SK-N-SH (cell line): ENCODE results near the gene IL12RB1. TPM values are rescaled to one million over a fixed set of nuclear protein-coding genes. Genes with fewer than 3 reads are reported as not detected.

Experiments
- CTCF ChIA-PET: fragments of 300-600, 350-600 bp; formaldehyde crosslinking; extraction: SDS; loops from one replicate; lab custom pipeline; 2021; lab: Yijun Ruan, JAX
- POLR2A ChIA-PET: fragments of 350-600 bp; sonication (Branson Sonifier 250); formaldehyde crosslinking; extraction: SDS; loops from one replicate; lab custom pipeline; 2020; ENCODE audit warnings: antibody characterized with exemption, inconsistent platforms; lab: Yijun Ruan, JAX
- DNase-seq: peaks from one replicate; pipeline ENCODE4 v3.0.0; 2012
- H2AFZ ChIP-seq: fragments of 200-600 bp; sonication (generic); 2 replicates; pipeline ENCODE4 v1.8.1; 2016; ENCODE audit warnings: antibody characterized with exemption, mild to moderate bottlenecking, low read depth
- H3F3A ChIP-seq: fragments of 200-600 bp; sonication (generic); replicated peaks from 2 replicates; pipeline ENCODE3; 2016; ENCODE audit warnings: antibody characterized with exemption, mild to moderate bottlenecking; ENCODE audit not compliant: insufficient read depth
- H3K27ac ChIP-seq, 2 experiments: fragments of 200-500 bp in 1 of 2; fragments of 200-600 bp in 1 of 2; sonication (Bioruptor generic) in 1 of 2; sonication (generic), shearing (Covaris generic) in 1 of 2; 2 replicates each; pipeline versions ENCODE4 v1.5.1 to v1.6.1; 2014 to 2016; ENCODE audit warnings: low read depth in 2 of 2, inconsistent platforms in 1 of 2, low read length in 1 of 2, mild to moderate bottlenecking in 1 of 2, mixed read lengths in 1 of 2
- H3K27me3 ChIP-seq: fragments of 200-600 bp; sonication (generic), shearing (Covaris generic); 2 replicates; pipeline ENCODE4 v1.6.1; 2016; ENCODE audit warnings: mixed run types; ENCODE audit not compliant: insufficient read depth
- H3K36me3 ChIP-seq, 2 experiments: fragments of 200-500 bp in 1 of 2; fragments of 200-600 bp in 1 of 2; sonication (Bioruptor generic) in 1 of 2; sonication (generic) in 1 of 2; replicated peaks in 1 of 2; 2 replicates each; pipeline versions ENCODE3 to v1.5.1; 2014 to 2016; ENCODE audit warnings: low read length in 1 of 2, mild to moderate bottlenecking in 1 of 2; ENCODE audit not compliant: insufficient read depth in 2 of 2, control insufficient read depth in 1 of 2
- H3K4me1 ChIP-seq, 2 experiments: fragments of 200-500 bp in 1 of 2; fragments of 200-600 bp in 1 of 2; sonication (Bioruptor generic) in 1 of 2; sonication (generic), shearing (Covaris generic) in 1 of 2; 2 replicates each; pipeline versions ENCODE4 v1.5.1 to v1.6.1; 2014 to 2016; ENCODE audit warnings: low read depth in 1 of 2, low read length in 1 of 2, mixed run types in 1 of 2; ENCODE audit not compliant: insufficient read depth in 2 of 2, control insufficient read depth in 1 of 2
- H3K4me2 ChIP-seq: fragments of 200-600 bp; sonication (generic), shearing (Covaris generic); 2 replicates; pipeline ENCODE4 v1.6.1; 2017; ENCODE audit warnings: mixed run types
- H3K4me3 ChIP-seq, 2 experiments: fragments of 200-500 bp in 1 of 2; fragments of 200-600 bp in 1 of 2; sonication (Bioruptor generic) in 1 of 2; sonication (generic), shearing (Covaris generic) in 1 of 2; 2 replicates each; pipeline versions ENCODE4 v1.5.1 to v1.8.1; 2014 to 2016; ENCODE audit warnings: low read depth in 2 of 2, inconsistent platforms in 1 of 2, low read length in 1 of 2, mild to moderate bottlenecking in 1 of 2, mixed read lengths in 1 of 2, moderate library complexity in 1 of 2
- H3K79me2 ChIP-seq: fragments of 200-600 bp; sonication (generic); 2 replicates; pipeline ENCODE4 v1.8.1; 2017; ENCODE audit warnings: mild to moderate bottlenecking; ENCODE audit not compliant: insufficient read depth
- H3K9ac ChIP-seq: fragments of 200-600 bp; sonication (generic); 2 replicates; pipeline ENCODE4 v1.6.1; 2017; ENCODE audit warnings: mixed run types
- H3K9me2 ChIP-seq: fragments of 200-600 bp; sonication (generic); 2 replicates; pipeline ENCODE4 v1.6.1; 2017; ENCODE audit warnings: mixed run types
- H3K9me3 ChIP-seq: fragments of 200-600 bp; sonication (generic); 2 replicates; pipeline ENCODE4 v1.6.1; 2017; ENCODE audit warnings: mixed run types, mild to moderate bottlenecking, moderate library complexity
- H4K20me1 ChIP-seq: fragments of 200-600 bp; sonication (generic); 2 replicates; pipeline ENCODE4 v1.6.1; 2017; ENCODE audit warnings: mild to moderate bottlenecking, mixed run types; ENCODE audit not compliant: insufficient read depth
- ELF1 ChIP-seq: IDR thresholded peaks from 2 replicates; pipeline ENCODE4 v1.4.0; 2012
- EZH2phosphoT487 ChIP-seq: fragments of 200-600 bp; sonication (generic); IDR thresholded peaks from 2 replicates; pipeline ENCODE4 v1.6.1; 2017; ENCODE audit warnings: low read depth, mixed run types, mild to moderate bottlenecking, antibody characterized with exemption, moderate library complexity, borderline replicate concordance
- FOSL2 ChIP-seq: IDR thresholded peaks from 2 replicates; pipeline ENCODE4 v1.4.0; 2012; ENCODE audit warnings: low read depth, mild to moderate bottlenecking, moderate library complexity, borderline replicate concordance
- JUND ChIP-seq: IDR thresholded peaks from 2 replicates; pipeline ENCODE4 v1.4.0; 2012
- MEF2A ChIP-seq: IDR thresholded peaks from 2 replicates; pipeline ENCODE4 v1.4.0; 2012; ENCODE audit warnings: low read depth, borderline replicate concordance
- MXI1 ChIP-seq: IDR thresholded peaks from 2 replicates; pipeline ENCODE4 v1.6.1; 2012; ENCODE audit warnings: mild to moderate bottlenecking, low read depth, low read length, improper control_type of control experiment
- RXRA ChIP-seq: IDR thresholded peaks from 2 replicates; pipeline ENCODE4 v1.4.0; 2012; ENCODE audit warnings: low read depth, mild to moderate bottlenecking, borderline replicate concordance
- SIN3A ChIP-seq: IDR thresholded peaks from 2 replicates; pipeline ENCODE4 v1.6.1; 2012; ENCODE audit warnings: low read depth, mild to moderate bottlenecking, low read length, moderate library complexity, borderline replicate concordance
- TAF1 ChIP-seq: IDR thresholded peaks from 2 replicates; pipeline ENCODE4 v1.6.1; 2012; ENCODE audit warnings: low read depth, mild to moderate bottlenecking, low read length, moderate library complexity, borderline replicate concordance
- TCF12 ChIP-seq: IDR thresholded peaks from 2 replicates; pipeline ENCODE4 v1.4.0; 2012
- WGBS: methylation state at CpG from one replicate; pipeline ENCODE4 v1.1.6; 2017; ENCODE audit warnings: low lambda C conversion rate; 5-methylcytosine and 5-hydroxymethylcytosine counted together
- polyA plus RNA-seq, 3 experiments: library from polyadenylated mRNA; depleted of rRNA; stranded (reverse); fragments of >200 nt; gene quantifications; 2 replicates each; pipeline ENCODE4 v1.2.3, GENCODE V29; 2012
- TF ChIP-seq, protein P1 (sequence below): IDR thresholded peaks from 2 replicates; pipeline ENCODE4 v1.4.0; 2012; ENCODE audit warnings: low read depth, borderline replicate concordance

Gene IL12RB1
- polyA plus RNA-seq, 1 of the 3 experiments (the other 2 are of a cell fraction), result 0.02 TPM

DNA sequence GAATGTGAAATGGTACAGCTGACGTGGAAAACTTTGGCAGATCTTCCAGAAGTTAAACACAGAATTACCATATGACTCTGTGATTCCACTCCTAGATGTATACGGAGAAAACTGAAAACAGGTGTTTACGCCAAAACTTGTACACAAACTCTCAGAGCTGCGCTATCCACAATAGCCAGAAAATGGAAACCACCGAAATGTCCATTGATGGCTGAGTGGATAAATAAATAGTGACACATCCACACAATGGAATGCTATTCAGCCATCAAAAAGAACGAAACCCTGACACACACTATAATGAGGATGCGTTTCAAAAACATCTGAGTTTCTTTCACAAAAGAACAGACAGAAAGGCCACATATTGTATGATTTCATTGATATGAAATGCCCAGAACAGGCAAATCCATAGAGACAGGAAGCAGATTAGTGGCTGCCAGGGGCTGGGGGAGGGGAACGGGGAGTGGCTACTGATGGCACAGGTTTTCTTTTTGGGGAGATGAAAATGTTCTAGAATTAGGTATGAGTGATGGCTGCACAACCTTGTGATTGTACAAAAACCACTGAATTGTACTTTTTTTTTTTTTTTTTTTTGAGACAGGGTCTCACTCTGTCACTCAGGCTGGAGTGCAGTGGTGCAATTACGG, 33.0 kb downstream of the IL12RB1 start:
- Histone ChIP-seq H3K9ac (no peak overlapping the region), H2AFZ (no peak overlapping the region; the same call in 1 of the 2 replicates), H3F3A (peaks cover 7% of the 10 kb centered on the region), H3K79me2 (no peaks in the 10 kb centered on the region), H4K20me1 (no peaks in the 10 kb centered on the region), H3K36me3 (no peaks in the 10 kb centered on the region), H3K4me2 (no peak overlapping the region)
- 37% methylated on average over 9 of the region's 9 CpGs for WGBS
- POLR2A ChIA-PET, result no interaction called here
- TF ChIP-seq FOSL2 (0 out of 2 replicates have a peak, but pooled peaks have one; percentile 9), MEF2A (no peak), TCF12 (peak; percentile 12; the same call in 1 of the 2 replicates)
- TF ChIP-seq, protein P1, sequence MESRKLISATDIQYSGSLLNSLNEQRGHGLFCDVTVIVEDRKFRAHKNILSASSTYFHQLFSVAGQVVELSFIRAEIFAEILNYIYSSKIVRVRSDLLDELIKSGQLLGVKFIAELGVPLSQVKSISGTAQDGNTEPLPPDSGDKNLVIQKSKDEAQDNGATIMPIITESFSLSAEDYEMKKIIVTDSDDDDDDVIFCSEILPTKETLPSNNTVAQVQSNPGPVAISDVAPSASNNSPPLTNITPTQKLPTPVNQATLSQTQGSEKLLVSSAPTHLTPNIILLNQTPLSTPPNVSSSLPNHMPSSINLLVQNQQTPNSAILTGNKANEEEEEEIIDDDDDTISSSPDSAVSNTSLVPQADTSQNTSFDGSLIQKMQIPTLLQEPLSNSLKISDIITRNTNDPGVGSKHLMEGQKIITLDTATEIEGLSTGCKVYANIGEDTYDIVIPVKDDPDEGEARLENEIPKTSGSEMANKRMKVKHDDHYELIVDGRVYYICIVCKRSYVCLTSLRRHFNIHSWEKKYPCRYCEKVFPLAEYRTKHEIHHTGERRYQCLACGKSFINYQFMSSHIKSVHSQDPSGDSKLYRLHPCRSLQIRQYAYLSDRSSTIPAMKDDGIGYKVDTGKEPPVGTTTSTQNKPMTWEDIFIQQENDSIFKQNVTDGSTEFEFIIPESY, result no peak
- TF ChIP-seq, all 33 proteins: peak for 2
- peak overlapping the region in 1 of 2 experiments; percentile 10; a peak in 1 of 4 replicates for H3K27ac ChIP-seq
- H3K4me1 ChIP-seq, result peaks cover 2 to 5% of the 10 kb centered on the region in 2 experiments; a peak in 2 of 4 replicates
- CTCF ChIA-PET, result interaction anchor here (1.1 to 8.9 kb wide), 4 partner anchors 45 to 115 kb away, joined by 3 to 118 read pairs (median 3); partner anchors contain the start of gene ARRDC2
- DNase-seq, result no peak
- H3K9me3 ChIP-seq, result no peaks in the 10 kb centered on the region
- H3K27me3 ChIP-seq, result no peaks in the 10 kb centered on the region
- no peak overlapping the region for H3K4me3 ChIP-seq
- H3K9me2 ChIP-seq, result no peaks in the 10 kb centered on the region

DNA sequence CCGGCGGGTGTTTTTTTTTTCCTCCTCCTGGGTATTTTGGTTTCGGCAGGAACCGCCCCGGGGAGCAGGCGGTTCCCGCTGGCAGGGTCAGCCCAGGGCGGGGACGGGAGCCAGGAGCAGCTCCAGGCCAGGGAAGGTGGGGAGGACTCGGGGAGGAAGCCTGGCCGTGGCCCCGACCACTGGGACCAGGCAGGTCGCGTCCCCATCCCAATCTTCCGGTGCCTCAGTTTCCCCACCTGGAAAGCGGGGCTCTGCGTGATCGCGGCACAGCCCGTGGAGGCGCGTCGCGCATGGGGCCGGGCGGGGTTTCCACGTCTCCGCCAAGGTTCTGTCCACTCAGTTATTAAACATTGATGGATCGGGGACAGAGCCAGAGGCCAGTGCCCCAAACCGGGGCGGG, 34.8 kb downstream of the IL12RB1 start:
- TF ChIP-seq JUND (no peak), ELF1 (no peak), SIN3A (no peak), MXI1 (no peak), TCF12 (no peak), EZH2phosphoT487 (no peak), FOSL2 (no peak), RXRA (no peak), TAF1 (no peak)
- TF ChIP-seq, protein P1, result no peak
- TF ChIP-seq, all 33 proteins: peak for 0
- peaks cover 0 to 5% of the 10 kb centered on the region in 2 experiments; a peak in 1 of 4 replicates for H3K4me1 ChIP-seq
- no peak overlapping the region for H3K9ac ChIP-seq
- CTCF ChIA-PET, result interaction anchor here (1.3 to 1.8 kb wide), 3 partner anchors 23 to 119 kb away, joined by 3 to 4 read pairs (median 3); partner anchors contain the start of genes ARRDC2 and CCDC124
- no peak overlapping the region for H3K27ac ChIP-seq
- no peak overlapping the region for H3K4me2 ChIP-seq
- H3K4me3 ChIP-seq, result no peak overlapping the region
- H3K36me3 ChIP-seq, result no peaks in the 10 kb centered on the region
- H3K9me2 ChIP-seq, result no peaks in the 10 kb centered on the region
- WGBS, result 38% methylated on average over 30 of the region's 31 CpGs
- POLR2A ChIA-PET, result no interaction called here
- no peak for DNase-seq
- H4K20me1 ChIP-seq, result no peaks in the 10 kb centered on the region
- H3K79me2 ChIP-seq, result no peaks in the 10 kb centered on the region
- no peaks in the 10 kb centered on the region for H3K9me3 ChIP-seq
- H2AFZ ChIP-seq, result no peak overlapping the region
- peaks cover 7% of the 10 kb centered on the region for H3F3A ChIP-seq
- no peaks in the 10 kb centered on the region for H3K27me3 ChIP-seq
